Measurements from ENCODE around the gene EID2B. TPM values are rescaled to one million over a fixed set of nuclear protein-coding genes. Genes with fewer than 3 reads are reported as not detected.

The EID2B gene
- total RNA-seq, 1 donor from 2014 or later, result 4.7 TPM

DNA sequence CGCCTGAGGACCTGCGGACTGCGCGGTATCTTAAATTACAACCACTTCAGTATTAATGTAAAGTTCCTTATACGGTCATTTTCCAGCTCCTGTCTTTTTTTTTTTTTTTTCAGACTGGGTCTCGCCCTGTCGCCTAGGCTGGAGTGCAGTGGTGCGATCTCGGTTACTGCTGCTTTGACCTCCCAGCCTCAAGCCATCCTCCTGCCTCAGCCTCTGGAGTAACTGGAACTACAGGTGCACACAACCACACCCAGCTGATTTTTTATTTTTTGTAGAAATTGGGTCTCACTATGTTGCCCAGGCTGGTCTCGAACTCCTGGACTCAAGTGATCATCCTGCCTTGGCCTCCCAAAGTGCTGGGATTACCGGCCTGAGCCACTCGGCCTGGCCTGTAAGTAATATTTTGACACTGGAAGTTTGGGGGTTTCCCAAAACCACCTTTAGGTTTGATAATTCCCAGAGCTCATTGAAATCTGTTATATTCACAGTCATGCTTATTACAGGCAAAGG is 406 bp upstream of the EID2B start:
- no peak for DNase-seq (ENCODE audit: low read depth, low spot score)

DNA sequence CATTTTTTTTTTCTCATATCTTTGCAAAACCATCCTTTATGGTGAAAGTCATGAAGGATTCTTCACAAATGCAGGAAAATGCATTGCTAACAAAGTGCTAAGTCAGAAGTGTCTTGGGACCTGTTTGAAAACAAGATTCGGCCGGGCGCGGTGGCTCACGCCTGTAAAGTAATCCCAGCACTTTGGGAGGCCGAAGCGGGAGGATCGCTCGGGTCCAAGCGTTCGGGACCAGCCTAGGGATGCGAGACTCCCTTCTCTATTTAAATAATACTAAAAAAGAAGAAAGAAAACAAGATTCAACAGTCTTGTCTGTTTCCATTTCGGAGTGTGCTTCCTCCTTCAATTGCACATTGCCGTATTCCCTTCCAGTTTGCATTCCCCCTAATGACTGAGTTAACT is 819 bp downstream of the EID2B start:
- DNase-seq (ENCODE audit: low read depth, low spot score), result no peak

DNA sequence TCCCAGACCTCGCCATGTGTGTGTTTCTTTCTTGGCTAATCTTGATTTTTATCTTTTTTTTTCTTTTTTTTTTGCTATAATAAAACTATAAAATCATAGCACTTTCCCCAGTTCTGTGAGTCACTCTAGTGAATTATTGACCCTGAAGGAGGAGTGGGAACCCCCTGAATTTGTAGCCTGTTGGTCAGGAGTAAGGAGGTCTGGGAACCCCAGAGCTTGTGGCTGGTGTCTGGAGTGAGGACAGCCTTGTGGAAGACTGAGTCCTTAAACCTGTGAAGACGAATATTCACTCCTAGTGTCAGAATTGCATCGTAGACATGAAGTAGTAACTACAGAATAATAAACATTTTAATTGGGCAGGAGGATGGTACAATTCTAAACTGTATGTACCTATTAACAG is 7.4 kb downstream of the EID2B start:
- no peak for DNase-seq (ENCODE audit: low read depth, low spot score)

DNA sequence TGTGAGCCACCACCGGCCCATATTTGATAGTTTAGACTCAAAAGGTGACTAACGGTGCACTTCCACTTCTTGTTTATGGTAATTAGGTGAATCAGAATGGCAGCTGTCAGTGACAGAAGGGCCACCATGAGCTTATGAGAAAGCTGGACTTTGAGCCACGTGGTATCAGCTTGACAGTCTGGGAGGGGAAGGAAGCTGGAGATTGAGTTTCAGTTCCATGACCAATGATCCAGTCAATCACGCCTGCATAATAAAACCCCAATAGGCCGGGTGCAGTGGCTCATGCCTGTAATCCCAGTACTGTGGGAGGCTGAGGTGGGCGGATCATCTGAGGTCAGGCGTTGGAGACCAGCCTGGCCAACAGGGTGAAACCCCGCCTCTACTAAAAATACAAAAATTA is 8.2 kb downstream of the EID2B start:
- DNase-seq (ENCODE audit: low read depth, low spot score), result no peak

DNA sequence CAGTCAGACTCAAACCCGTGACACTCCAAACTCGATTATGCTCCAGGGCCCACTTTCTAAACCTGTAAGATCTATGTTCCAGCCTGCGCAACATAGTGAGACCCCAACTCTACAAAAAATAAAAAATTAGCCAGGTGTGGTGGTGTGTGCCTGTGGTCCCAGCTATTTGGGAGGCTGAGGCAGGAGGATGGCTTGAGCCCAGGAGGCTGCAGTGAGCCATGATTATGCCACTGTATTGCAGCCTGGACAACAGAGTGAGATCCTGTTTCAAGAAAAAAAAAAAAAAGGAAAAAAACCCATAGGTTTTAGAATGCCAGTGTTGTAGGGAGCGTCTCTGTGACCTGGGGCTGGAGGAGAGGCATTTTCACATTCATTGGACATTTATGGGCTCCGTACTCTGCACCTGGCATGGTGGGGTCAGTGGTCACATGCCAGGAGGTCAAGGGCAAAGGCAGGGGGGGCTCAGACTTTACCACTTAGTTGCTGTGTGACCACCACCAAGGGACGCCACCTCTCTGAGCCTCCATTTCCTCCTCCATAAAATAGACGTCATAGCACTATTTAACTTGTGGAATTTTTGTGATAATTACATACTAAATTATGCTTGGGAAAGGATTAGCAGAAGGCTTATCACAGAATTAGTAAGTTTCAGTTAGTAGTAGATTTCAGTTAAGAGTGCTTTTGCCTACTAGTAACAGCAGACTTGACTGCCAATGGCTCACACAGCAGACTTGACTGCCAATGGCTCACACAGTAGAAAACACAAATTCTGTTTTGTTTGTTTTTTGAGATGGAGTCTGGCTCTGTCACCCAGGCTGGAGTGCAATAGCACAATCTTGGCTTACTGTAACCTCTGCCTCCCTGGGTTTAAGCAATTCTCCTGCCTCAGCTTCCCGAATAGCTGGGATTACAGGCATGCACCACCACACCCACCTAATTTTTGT is 11.8 kb downstream of the EID2B start:
- no peak for DNase-seq (ENCODE audit: low read depth, low spot score)

DNA sequence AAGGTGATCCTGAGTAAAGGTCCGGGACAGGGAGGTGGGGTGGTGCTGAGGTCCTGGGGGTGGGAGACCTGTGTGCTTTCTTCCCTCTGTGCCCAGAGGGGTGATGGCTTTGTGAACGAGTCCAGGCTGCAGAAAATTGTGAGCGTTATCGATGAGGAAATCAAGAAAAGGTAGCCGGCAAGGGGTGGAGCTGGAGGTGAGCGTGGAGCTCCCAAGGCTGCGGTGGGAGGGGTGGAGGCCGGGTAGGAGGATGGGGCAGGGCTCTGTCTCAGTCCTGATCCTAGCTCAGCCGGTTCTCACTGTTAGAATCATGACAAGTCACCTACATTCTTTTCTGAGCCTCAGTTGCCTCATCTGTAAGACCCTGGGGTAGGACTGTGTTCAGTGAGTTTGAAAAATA is 13.7 kb downstream of the EID2B start:
- DNase-seq (ENCODE audit: low read depth, low spot score), result no peak

DNA sequence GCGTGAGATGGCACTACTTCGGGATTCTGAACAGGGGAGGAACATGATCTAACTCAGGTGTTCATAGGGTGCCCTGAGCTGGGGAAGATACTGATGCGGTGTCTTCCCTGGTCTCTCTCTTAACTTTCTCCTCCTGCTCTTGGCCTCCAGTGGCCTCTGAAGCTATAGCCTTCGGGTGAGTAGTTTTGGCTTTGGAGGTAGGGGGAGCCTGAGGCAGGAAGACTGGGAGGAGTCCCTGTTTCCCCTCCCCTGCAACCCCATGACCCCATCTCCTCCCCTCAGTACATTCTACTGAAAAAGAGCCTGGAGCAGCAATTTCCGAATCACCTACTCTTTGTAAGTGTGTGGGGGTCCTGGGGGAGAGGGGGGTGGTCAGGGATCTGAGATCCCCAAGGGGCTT is 14.2 kb downstream of the EID2B start:
- DNase-seq (ENCODE audit: low read depth, low spot score), result no peak

DNA sequence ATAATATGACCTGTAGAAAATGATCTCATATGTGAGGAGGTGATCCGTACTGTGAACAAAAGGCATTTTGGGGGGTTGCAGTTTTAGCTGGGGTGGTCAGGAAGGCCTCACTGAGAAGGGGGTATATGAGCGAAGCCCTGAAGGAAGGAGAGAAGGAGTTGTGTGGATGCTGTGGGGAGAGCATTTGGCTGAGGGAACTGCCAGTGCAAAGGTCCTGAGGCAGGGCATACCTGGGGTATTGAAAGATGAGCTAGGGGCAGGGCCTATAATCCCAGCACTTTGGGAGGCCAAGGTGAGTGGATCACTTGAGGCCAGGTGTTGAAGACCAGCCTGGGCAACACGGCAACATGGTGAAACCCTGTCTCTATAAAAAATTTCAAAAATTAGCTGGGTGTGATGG is 15.2 kb downstream of the EID2B start:
- DNase-seq (ENCODE audit: low read depth, low spot score), result no peak

DNA sequence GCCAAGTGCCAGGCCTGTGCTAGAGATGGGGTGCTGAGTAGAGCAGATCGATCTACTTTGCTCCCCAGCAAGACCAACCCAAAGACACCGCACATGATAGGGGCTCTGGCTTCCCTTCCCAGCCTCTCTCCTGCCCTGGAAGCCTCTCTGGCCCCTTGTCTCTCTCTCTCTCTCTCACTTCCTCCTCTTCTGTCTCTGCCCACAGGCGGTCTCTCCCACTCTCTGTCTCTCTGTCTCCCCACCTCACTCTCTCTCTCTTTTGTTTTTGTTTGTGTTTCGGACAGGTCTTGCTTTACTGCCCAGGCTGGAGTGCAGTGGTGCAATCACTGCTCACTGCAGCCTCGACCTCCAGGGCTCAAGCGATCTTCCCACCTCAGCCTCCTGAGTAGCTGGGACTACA is 16.4 kb downstream of the EID2B start:
- DNase-seq (ENCODE audit: low read depth, low spot score), result no peak

DNA sequence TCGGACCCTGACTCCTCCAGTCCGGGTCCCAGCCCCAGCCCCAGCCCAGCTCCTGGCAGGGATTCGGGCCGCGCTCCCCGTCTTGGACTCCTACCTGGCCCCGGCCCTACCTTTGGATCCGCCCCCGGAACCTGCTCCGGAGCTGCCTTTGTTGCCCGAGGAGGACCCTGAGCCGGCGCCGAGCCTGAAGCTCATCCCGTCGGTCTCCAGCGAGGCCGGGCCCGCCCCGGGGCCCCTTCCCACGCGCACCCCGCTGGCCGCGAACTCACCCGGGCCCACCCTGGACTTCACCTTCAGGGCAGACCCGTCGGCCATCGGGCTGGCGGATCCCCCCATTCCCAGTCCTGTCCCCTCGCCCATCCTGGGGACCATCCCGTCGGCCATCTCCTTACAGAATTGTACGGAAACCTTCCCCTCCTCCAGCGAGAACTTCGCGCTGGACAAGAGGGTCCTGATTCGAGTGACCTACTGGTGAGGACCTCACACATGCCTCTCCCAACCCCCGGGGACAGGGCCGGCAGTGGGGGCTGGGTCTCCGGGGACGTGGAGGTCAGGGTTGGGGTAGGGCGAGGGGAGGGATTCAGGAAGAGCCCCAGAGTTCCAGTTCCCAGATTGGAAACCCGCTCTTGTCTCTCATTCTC is 17.0 kb downstream of the EID2B start:
- no peak for DNase-seq (ENCODE audit: low read depth, low spot score)

DNA sequence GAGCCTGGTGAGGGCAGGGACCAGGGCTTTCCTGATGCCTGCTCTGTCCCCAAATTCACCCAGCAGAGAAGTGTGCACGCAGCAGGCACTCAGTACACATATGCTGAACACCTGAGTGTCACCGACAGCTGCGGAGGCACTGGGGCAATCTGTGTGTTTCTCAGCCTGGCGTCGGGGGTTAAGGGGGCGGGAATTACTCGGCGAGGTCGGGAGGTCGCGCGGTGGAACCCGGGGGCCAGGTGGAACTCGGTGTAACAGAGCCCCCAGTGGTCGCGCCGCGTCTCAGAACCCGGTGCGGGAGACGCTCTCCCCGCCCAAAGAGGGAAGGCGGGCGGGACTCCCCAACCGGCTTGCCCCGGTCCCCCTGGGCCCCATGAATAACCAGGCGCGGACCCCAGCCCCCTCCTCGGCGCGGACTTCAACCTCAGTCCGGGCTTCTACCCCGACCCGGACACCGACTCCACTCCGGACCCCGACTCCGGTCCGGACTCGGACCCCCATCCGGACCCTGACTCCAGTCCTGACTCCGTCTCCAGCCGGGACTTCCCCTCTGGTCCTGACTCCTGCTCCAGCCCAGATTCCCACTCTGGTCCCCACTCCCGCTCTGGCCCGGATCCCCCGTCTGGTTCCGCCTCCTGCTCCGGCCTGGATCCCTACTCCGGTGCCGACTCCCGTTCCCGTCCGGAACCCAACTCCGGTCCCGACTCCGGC is 17.7 kb downstream of the EID2B start, which contains the start of gene SELENOV:
Gene SELENOV, plus strand, starts transcription at position 300 of the 711 bp plus-strand sequence. Its CDS starts 74 bp downstream, at position 374.
- no peak for DNase-seq (ENCODE audit: low read depth, low spot score)

DNA sequence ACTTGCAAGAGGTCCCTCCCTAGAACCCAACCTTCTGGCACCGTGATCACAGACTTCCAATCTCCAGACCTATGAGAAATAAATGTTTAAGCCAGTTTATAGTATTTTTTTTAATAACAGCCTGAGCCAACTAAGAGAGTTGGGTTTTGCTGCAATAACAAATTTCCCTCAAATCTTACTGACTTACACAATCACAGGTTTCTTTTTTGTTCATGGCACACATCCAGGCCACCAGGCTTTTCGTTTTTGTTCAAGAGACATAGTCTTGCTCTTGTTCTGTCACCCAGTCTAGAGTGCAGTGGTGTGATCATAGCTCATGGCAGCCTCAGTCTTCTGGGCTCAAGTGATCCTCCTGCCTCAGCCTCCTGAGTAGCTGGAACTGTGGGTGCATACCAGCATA is 19.7 kb downstream of the EID2B start:
- no peak for DNase-seq (ENCODE audit: low read depth, low spot score)

DNA sequence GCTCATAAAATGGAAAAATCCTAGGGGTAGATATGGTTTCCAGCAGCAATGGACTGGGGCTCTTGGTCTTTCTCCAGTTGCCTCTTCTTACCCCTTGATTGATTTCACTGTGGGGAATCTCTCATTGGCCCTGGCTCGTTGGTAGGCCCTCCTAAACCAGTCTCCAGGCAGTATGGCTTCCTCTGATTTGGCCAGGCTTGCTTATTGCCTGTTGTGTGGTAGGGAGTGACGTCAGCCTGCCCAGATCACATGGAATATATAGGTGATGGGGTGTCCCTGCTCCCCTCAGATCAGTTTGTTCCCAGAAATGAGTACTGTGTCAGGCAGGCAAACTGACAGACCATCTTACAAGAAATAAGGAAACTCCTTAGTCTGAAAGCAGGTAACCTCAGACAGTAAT is 23.4 kb downstream of the EID2B start:
- no peak for DNase-seq (ENCODE audit: low read depth, low spot score)

DNA sequence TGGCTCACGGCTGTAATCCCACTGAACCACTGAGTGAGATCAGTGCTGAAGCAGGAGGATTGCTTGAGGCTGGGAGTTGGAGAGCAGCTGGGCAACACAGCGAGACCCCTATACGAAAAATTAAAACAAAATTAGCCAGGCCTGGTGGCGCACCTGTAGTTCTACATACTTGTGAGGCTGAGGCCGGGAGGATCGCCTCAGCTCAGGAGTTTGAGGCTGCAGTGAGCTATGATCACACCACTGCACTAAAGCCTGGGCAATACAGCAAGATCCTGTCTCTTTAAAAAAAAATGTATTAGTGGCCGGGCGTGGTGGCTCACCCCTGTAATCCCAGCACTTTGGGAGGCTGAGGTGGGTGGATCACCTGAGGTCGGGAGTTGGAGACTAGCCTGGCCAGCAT is 24.0 kb downstream of the EID2B start:
- DNase-seq (ENCODE audit: low read depth, low spot score), result no peak

DNA sequence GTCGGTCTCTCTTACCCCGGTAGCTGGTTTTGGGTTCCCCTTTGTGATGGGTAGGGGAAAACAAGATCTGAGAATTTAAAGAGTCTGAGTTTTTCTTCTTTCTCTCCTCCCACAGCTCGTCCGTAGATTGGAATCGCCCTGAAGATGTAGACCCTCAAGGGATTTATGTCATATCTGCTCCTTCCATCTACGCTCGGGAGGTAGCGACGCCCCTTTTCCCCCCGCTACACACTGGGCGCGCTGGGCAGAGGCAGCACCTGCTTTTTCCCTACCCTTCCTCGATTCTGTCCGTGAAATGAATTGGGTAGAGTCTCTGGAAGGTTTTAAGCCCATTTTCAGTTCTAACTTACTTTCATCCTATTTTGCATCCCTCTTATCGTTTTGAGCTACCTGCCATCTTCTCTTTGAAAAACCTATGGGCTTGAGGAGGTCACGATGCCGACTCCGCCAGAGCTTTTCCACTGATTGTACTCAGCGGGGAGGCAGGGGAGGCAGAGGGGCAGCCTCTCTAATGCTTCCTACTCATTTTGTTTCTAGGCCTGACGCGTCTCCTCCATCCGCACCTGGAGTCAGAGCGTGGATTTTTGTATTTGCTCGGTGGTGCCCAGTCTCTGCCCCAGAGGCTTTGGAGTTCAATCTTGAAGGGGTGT is 24.8 kb downstream of the EID2B start:
- no peak for DNase-seq (ENCODE audit: low read depth, low spot score)

DNA sequence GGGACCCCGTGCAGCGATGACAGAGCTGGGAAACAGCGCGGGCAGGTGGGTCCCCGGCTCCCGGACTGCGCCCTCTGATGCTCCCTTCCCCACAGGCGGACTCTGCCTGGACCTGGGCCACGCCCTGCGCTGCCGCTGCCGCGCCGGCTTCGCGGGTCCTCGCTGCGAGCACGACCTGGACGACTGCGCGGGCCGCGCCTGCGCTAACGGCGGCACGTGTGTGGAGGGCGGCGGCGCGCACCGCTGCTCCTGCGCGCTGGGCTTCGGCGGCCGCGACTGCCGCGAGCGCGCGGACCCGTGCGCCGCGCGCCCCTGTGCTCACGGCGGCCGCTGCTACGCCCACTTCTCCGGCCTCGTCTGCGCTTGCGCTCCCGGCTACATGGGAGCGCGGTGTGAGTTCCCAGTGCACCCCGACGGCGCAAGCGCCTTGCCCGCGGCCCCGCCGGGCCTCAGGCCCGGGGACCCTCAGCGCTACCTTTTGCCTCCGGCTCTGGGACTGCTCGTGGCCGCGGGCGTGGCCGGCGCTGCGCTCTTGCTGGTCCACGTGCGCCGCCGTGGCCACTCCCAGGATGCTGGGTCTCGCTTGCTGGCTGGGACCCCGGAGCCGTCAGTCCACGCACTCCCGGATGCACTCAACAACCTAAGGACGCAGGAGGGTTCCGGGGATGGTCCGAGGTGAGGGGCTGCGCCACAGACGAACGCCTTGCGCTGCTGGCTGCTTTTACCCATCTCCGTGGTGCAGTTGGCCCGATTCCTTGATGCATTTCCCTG is 25.5 kb downstream of the EID2B start:
- peak; percentile 7 for DNase-seq (ENCODE audit: low read depth, low spot score)

DNA sequence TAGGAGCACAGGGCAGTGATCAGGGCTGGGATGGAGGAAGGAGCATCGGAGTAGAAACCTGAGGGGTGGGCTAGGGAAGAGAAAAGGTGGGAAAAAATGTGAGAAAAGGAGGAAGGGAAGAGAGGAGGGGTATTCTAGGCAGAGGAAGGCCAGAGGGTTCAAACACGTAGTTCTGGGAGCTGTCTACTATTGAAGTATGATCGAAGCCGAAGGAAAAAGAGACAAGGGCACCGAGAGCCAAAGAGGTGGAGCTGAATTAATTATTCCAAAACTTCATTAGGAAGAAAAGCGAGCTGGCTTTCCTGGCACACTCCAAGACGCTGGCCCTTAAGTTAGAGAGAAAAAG is 26.1 kb downstream of the EID2B start:
- no peak for DNase-seq (ENCODE audit: low read depth, low spot score)

DNA sequence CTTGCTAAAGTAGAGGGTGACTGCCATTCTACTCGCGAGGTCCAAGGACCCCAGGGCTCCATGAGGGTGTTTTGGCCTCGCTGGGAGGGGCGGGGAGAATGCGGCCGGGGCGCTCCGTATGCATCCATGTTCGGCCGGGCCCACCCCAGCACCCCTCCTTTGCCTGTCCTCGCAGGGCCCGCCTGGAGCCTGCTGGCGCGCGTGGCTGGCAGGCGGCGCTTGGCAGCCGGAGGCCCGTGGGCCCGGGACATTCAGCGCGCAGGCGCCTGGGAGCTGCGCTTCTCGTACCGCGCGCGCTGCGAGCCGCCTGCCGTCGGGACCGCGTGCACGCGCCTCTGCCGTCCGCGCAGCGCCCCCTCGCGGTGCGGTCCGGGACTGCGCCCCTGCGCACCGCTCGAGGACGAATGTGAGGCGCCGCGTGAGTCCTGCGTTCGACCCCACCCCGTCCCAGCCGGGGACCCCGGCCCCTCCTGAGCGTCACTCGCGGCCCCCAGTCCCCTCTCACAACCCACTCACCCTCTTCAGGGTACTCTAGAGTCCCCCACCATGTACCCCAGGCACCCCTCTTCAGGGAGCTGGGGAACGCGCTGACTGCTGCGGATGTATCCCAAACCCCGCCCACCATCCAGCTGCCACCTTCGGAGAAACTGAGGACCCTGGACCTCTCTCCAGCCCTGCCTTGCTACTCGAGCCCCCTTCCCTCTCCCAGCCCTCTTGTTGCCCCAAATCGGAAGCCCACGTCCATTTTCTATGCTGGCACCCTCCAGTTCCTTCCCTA is 29.8 kb downstream of the EID2B start:
- DNase-seq (ENCODE audit: low read depth, low spot score), result peak; percentile 19

DNA sequence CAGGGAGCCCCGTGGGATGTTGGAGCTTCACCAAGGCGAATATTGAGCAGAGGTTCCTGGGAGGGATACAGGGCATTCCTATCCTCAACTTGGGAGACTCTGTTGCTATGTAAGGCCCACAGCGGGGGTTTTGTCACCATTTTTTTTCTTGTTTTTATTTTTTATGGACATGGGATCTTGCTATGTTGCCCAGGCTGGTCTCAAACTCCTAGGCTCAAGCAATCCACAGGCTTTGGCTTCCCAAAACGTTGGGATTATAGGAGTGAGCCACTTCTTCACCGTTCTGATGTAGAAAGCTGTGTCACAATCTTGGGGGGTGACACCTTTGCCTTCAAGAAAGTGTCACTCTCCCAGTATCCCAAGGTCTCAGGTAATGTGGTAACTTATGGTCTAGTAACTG is 31.3 kb downstream of the EID2B start:
- no peak for DNase-seq (ENCODE audit: low read depth, low spot score)

DNA sequence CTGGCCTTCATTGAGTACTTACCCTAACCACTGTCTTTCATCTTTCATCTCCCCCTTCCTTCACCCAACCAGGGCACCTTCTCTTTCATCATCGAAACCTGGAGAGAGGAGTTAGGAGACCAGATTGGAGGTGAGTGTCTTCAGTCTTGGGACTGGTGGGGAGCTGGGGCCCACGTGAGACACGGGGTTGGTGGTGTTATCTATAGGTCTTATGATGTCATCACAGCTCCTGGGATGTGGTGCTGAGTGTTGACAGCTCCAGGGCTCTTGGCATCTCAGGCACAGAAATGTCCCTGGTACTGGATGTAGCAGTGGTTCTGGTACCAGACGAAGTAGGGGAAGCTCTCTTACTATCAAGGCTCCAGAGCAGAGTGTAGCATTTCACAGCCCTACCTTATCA is 32.1 kb downstream of the EID2B start:
- DNase-seq (ENCODE audit: low read depth, low spot score), result no peak

All from pulmonary artery endothelial cell (primary cell).